ENCODE measurements around the gene RBM5.

- TF ChIP-seq CTCF (IDR thresholded peaks at IDR 0.05 in 4 of 5, conservative IDR thresholded peaks at IDR 0.05 in 1 of 5) (no peak), POLR2A (IDR thresholded peaks at IDR 0.05) (no peak)
Measured at GRCh38 chr3:50151728-50152127, 63.0 kb downstream of the RBM5 start.

Measured in gastrocnemius medialis (tissue), 4 donors.